Diencephalon (tissue), 1 donor: ENCODE data around the gene GLCE. TPM values are rescaled to one million over a fixed set of nuclear protein-coding genes. Genes with fewer than 3 reads are reported as not detected.

Experiments
- total RNA-seq: library from RNA; depleted of rRNA; stranded (reverse); fragments of >200 nt; gene quantifications from one replicate; pipeline ENCODE4 v1.2.3, GENCODE V29; 2014

The GLCE gene
- 59.1 TPM for total RNA-seq

GRCh38 chr15:69160141-69160993 lies at the start of gene GLCE:
Gene GLCE, plus strand, starts transcription at chr15:69160635. Its CDS starts 95,172 bp downstream, at chr15:69255807.

GRCh38 chr15:69298697-69299441 lies 138.4 kb downstream of the GLCE start, which contains the start of gene PAQR5:
Gene PAQR5, plus strand, starts transcription at chr15:69298912. Its CDS starts 61,169 bp downstream, at chr15:69360081.

Other genes starting within 250 kb of the GLCE start
- gene SPESP1, start 230.1 kb upstream of the GLCE start, total RNA-seq, result 4.8 TPM
- 0.23 TPM for gene NOX5, start 145.9 kb upstream of the GLCE start, total RNA-seq
- gene PAQR5, start 138.3 kb downstream of the GLCE start, total RNA-seq, result 2.3 TPM